Parathyroid adenoma (tissue), 2 donors: ENCODE measurements around the gene PRCP.

Experiments
- H2AFZ ChIP-seq: fragments of 300-600 bp; sonication (generic); one replicate; pipeline ENCODE4 v1.7.0; 2017; ENCODE audit warnings: antibody characterized with exemption, mild to moderate bottlenecking
- H3K27ac ChIP-seq: fragments of 300-600 bp; sonication (generic); one replicate; pipeline ENCODE4 v1.7.0; 2017
- H3K27me3 ChIP-seq: fragments of 300-600 bp; sonication (generic); one replicate; pipeline ENCODE4 v1.7.0; 2017; ENCODE audit warnings: low read length; ENCODE audit not compliant: control insufficient read depth, insufficient read depth
- H3K36me3 ChIP-seq: fragments of 300-600 bp; sonication (generic); one replicate; pipeline ENCODE4 v1.7.0; 2017; ENCODE audit warnings: low read length; ENCODE audit not compliant: control insufficient read depth, insufficient read depth
- H3K4me1 ChIP-seq: fragments of 300-600 bp; sonication (generic); one replicate; pipeline ENCODE4 v1.7.0; 2017; ENCODE audit warnings: control low read depth
- H3K4me2 ChIP-seq: fragments of 300-600 bp; sonication (generic); one replicate; pipeline ENCODE4 v1.7.0; 2017; ENCODE audit warnings: low read length
- H3K4me3 ChIP-seq: fragments of 300-600 bp; sonication (generic); one replicate; pipeline ENCODE4 v1.7.0; 2017; ENCODE audit warnings: low read depth, low read length
- H3K79me2 ChIP-seq: fragments of 300-600 bp; sonication (generic); one replicate; pipeline ENCODE4 v1.7.0; 2017; ENCODE audit warnings: control low read depth
- H3K9ac ChIP-seq: fragments of 300-600 bp; sonication (generic); one replicate; pipeline ENCODE4 v1.7.0; 2017; ENCODE audit warnings: mild to moderate bottlenecking
- H3K9me3 ChIP-seq: fragments of 300-600 bp; sonication (generic); one replicate; pipeline ENCODE4 v1.7.0; 2017; ENCODE audit warnings: low read length; ENCODE audit not compliant: control insufficient read depth
- TF ChIP-seq, protein P1 (sequence below): fragments of 300-600 bp; sonication (generic); IDR thresholded peaks from one replicate; pipeline ENCODE4 v1.7.0; 2017; ENCODE audit warnings: antibody characterized with exemption, mild to moderate bottlenecking
- donor health status: primary hyperparathyroidism.

PRCP gene

DNA sequence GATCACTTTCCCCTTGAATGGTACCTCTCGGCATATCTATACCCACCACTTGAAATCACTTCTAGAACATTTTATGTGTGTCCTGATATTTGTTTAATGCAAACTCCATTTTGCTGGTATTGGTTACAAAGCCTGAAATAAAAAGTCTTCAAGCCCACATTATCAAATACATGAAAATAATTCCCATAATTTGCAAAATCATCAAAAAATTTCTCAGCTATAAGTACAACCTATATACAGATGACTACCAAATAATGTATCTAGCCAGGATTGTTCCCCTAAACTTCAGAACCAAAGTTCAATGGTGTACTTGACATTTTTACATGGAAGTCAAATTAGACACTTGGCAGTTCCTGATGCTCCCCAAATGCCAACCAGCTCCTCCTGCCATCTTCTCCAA is 71.8 kb downstream of the PRCP start:
- H3K9me3 ChIP-seq: no peaks in the 10 kb centered on the region
- no peak overlapping the region for H2AFZ ChIP-seq
- H3K9ac ChIP-seq: no peak overlapping the region
- TF ChIP-seq, protein P1, sequence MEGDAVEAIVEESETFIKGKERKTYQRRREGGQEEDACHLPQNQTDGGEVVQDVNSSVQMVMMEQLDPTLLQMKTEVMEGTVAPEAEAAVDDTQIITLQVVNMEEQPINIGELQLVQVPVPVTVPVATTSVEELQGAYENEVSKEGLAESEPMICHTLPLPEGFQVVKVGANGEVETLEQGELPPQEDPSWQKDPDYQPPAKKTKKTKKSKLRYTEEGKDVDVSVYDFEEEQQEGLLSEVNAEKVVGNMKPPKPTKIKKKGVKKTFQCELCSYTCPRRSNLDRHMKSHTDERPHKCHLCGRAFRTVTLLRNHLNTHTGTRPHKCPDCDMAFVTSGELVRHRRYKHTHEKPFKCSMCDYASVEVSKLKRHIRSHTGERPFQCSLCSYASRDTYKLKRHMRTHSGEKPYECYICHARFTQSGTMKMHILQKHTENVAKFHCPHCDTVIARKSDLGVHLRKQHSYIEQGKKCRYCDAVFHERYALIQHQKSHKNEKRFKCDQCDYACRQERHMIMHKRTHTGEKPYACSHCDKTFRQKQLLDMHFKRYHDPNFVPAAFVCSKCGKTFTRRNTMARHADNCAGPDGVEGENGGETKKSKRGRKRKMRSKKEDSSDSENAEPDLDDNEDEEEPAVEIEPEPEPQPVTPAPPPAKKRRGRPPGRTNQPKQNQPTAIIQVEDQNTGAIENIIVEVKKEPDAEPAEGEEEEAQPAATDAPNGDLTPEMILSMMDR: no peak
- no peak overlapping the region for H3K27ac ChIP-seq
- no peaks in the 10 kb centered on the region for H3K27me3 ChIP-seq
- H3K4me2 ChIP-seq: no peak overlapping the region
- no peak overlapping the region for H3K4me3 ChIP-seq
- no peaks in the 10 kb centered on the region for H3K4me1 ChIP-seq
- no peaks in the 10 kb centered on the region for H3K36me3 ChIP-seq
- H3K79me2 ChIP-seq: no peaks in the 10 kb centered on the region

DNA sequence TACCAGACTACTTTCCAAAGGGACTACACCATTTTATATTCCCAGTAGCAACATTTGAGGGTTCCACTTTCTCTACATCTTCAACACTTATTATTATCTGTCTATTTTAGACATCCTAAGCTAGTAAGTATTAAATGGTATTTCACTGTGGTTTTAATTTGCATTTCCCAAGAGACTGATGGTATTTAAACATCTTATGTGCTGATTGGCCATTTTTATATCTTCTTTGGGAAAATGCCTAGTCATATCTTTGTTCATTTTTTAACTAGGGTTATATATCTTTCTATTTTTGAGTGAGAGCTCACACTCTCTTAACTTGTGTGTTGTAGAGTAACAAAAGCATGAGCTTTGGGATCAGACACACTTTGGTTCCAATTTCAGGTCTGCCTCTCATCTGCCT is 73.7 kb downstream of the PRCP start:
- no peaks in the 10 kb centered on the region for H3K79me2 ChIP-seq

DNA sequence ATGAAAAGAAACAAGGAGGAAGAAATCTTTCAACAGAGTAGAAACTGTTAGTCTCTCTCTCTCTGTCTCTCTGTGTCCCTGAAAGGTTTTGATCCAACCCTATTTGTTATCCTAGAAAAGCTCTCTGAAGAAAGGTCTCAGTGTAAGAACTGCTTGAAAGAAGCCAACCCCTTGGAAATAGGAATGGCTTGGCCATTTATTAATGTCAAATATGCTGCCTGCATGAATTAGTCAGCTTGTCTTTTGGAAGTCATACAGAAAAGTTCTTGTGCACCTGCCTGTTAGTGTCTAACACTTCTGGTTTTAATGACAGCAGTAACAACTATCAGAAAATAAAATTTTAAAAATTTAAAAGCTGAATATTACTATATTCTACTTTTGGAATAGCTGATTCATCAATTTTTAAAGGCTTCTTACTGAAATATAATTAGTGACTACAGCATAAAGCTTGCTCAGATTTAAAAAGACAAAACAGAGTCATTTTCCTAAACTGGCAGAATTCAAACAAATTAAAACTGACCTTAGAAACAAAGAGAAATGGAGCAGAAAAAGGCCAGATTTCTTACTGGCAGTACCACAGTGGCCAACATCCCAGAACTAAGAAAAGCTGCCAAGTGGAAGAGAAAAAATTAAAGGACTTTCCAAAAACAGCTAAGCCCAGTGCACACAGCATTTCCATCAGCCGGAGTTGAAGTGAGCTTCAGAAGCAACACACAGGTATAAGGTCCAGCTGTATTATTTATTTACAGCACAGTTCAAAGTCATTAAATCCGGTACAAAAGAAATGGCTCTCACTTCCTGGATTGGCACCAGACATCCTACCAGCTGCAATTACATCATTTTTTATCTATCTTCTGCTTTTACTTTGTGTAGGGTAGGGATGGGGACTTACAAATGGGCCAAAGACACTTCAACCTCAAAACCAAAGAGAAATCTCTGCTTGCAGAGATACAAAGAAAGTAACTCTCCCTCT is 76.3 kb downstream of the PRCP start:
- Histone ChIP-seq H3K27me3 (no peaks in the 10 kb centered on the region), H2AFZ (no peak overlapping the region), H3K9me3 (no peaks in the 10 kb centered on the region), H3K27ac (no peak overlapping the region), H3K36me3 (no peaks in the 10 kb centered on the region), H3K4me2 (no peak overlapping the region), H3K79me2 (no peaks in the 10 kb centered on the region), H3K9ac (no peak overlapping the region), H3K4me3 (no peak overlapping the region), H3K4me1 (no peaks in the 10 kb centered on the region)
- TF ChIP-seq, protein P1: no peak

More for the DNA sequence above, 73.7 kb downstream of the PRCP start:
- Histone ChIP-seq H3K4me1 (no peaks in the 10 kb centered on the region), H2AFZ (no peak overlapping the region), H3K9me3 (no peaks in the 10 kb centered on the region), H3K27ac (no peak overlapping the region), H3K4me3 (no peak overlapping the region), H3K9ac (no peak overlapping the region), H3K4me2 (no peak overlapping the region), H3K36me3 (no peaks in the 10 kb centered on the region), H3K27me3 (no peaks in the 10 kb centered on the region)
- TF ChIP-seq, protein P1: no peak

DNA sequence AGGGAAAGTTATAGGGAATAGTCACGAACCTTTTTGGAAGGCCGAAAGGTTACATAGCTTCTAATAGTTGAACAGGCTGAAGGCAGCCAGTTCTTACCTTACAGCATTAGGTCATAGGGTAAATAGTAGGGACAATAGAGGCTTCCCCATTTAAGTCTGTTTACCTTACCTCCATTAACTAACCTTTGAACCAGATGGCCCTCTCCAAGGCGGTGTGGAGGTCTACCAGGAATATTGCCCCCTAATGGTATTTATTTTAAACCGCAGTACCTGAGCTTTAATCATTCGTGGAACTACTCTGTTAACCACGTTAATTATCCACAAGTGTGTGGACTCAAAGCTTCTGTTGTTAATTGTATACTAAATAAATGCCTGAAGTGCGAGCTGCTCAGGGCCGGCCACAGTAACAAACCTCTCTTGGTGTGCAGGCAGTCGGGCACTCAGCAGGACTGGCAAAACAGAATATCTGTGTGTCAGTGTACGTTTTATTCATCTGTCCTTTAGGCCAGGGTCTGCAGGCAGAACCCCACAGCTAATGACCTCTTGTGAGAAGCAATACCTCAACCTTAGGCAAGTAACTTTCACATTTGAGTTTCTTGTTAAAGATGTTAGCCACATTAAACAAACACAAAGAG is 81.7 kb downstream of the PRCP start:
- TF ChIP-seq, protein P1: no peak
- H2AFZ ChIP-seq: no peak overlapping the region
- no peak overlapping the region for H3K4me2 ChIP-seq
- no peaks in the 10 kb centered on the region for H3K4me1 ChIP-seq
- no peaks in the 10 kb centered on the region for H3K27me3 ChIP-seq
- no peak overlapping the region for H3K4me3 ChIP-seq
- H3K27ac ChIP-seq: no peak overlapping the region
- H3K79me2 ChIP-seq: no peaks in the 10 kb centered on the region
- H3K36me3 ChIP-seq: no peaks in the 10 kb centered on the region
- H3K9ac ChIP-seq: no peak overlapping the region
- H3K9me3 ChIP-seq: no peaks in the 10 kb centered on the region
